ENCODE data around the gene MCM10.

The MCM10 gene

GRCh38 chr10:13256627-13257026 is 95.3 kb downstream of the MCM10 start:
- DNase-seq (ENCODE audit: low read depth in 2 of 2, low spot score in 1 of 2): no peak

GRCh38 chr10:13257621-13258140 is 96.3 kb downstream of the MCM10 start:
- no peak for DNase-seq (ENCODE audit: low read depth in 2 of 2, low spot score in 1 of 2)
